Retinal pigment epithelial cell (primary cell): ENCODE results near the gene MPND.
"Not testable (repeated sequence)": the region's sequence is repeated elsewhere in the genome, so short reads cannot be mapped to it uniquely, and the experiment has no call there.

Experiments
- DNase-seq: peaks from one replicate; pipeline ENCODE4 v3.0.0-alpha.2; 2010; ENCODE audit warnings: low read depth
- H3K4me3 ChIP-seq: 2 replicates; pipeline ENCODE4 v1.5.1; 2011; ENCODE audit warnings: mild to moderate bottlenecking, low read length, control low read depth, moderate library complexity
- CTCF ChIP-seq: conservative IDR thresholded peaks from 2 replicates; pipeline ENCODE4 v1.5.1; 2011; ENCODE audit warnings: low read depth, low read length, control low read depth, inconsistent platforms

The MPND gene

GRCh38 chr19:4328243-4328990, 14.9 kb upstream of the MPND start:
- DNase-seq: peak; percentile 51
- H3K4me3 ChIP-seq: peak overlapping the region; percentile 50
- no peak for TF ChIP-seq CTCF

GRCh38 chr19:4328991-4329681, 14.2 kb upstream of the MPND start:
- H3K4me3 ChIP-seq: peak overlapping the region; percentile 50
- DNase-seq: not testable (repeated sequence)

- H3K4me3 ChIP-seq: no peak overlapping the region
- no peak for TF ChIP-seq CTCF
- no peak for DNase-seq
Observed at GRCh38 chr19:4329858-4330257, 13.5 kb upstream of the MPND start.

GRCh38 chr19:4334929-4335570, 8.3 kb upstream of the MPND start:
- no peak for DNase-seq
- no peak for TF ChIP-seq CTCF

GRCh38 chr19:4337906-4338440, 5.4 kb upstream of the MPND start:
- H3K4me3 ChIP-seq: peak overlapping the region; percentile 47
- DNase-seq: no peak
- no peak for TF ChIP-seq CTCF

More at GRCh38 chr19:4334929-4335570, 8.3 kb upstream of the MPND start:
- H3K4me3 ChIP-seq: no peak overlapping the region

- DNase-seq: no peak
- TF ChIP-seq CTCF: no peak
- peak within 1 kb of the TSS; percentile 47 for H3K4me3 ChIP-seq
Observed at GRCh38 chr19:4338441-4339355, 4.7 kb upstream of the MPND start, which contains the start of gene STAP2. STAP2 (minus strand) TSS chr19:4338827; CDS start chr19:4338753, 74 bp downstream.
